ENCODE measurements around the gene PHKB.

GRCh38 chr16:47634126-47634525, 173.0 kb downstream of the PHKB start:
- TF ChIP-seq RAD21 (IDR thresholded peaks at IDR 0.05; ENCODE audit: low read depth) (no peak), ZBTB7A (IDR thresholded peaks at IDR 0.05; ENCODE audit: low read depth) (no peak), NFIC (IDR thresholded peaks at IDR 0.05) (no peak), MAX (IDR thresholded peaks at IDR 0.05) (no peak), TAF1 (IDR thresholded peaks at IDR 0.05; ENCODE audit: low read depth) (no peak), TCF12 (IDR thresholded peaks at IDR 0.05; ENCODE audit: low read depth) (no peak), EGR1 (IDR thresholded peaks at IDR 0.05) (no peak), YY1 (IDR thresholded peaks at IDR 0.05; ENCODE audit: low read depth) (no peak)
- TF ChIP-seq, protein P1, sequence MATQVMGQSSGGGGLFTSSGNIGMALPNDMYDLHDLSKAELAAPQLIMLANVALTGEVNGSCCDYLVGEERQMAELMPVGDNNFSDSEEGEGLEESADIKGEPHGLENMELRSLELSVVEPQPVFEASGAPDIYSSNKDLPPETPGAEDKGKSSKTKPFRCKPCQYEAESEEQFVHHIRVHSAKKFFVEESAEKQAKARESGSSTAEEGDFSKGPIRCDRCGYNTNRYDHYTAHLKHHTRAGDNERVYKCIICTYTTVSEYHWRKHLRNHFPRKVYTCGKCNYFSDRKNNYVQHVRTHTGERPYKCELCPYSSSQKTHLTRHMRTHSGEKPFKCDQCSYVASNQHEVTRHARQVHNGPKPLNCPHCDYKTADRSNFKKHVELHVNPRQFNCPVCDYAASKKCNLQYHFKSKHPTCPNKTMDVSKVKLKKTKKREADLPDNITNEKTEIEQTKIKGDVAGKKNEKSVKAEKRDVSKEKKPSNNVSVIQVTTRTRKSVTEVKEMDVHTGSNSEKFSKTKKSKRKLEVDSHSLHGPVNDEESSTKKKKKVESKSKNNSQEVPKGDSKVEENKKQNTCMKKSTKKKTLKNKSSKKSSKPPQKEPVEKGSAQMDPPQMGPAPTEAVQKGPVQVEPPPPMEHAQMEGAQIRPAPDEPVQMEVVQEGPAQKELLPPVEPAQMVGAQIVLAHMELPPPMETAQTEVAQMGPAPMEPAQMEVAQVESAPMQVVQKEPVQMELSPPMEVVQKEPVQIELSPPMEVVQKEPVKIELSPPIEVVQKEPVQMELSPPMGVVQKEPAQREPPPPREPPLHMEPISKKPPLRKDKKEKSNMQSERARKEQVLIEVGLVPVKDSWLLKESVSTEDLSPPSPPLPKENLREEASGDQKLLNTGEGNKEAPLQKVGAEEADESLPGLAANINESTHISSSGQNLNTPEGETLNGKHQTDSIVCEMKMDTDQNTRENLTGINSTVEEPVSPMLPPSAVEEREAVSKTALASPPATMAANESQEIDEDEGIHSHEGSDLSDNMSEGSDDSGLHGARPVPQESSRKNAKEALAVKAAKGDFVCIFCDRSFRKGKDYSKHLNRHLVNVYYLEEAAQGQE (IDR thresholded peaks at IDR 0.05; ENCODE audit: low read depth): no peak
